Endothelial cell of hepatic sinusoid (primary cell): Measurements from ENCODE around the gene SLC26A2.

Experiments
- in situ Hi-C: cut with HindIII; loops from 2 replicates; pipeline ENCODE4 v1.10.0; 2017; ENCODE audit warnings: low sequenced_read_pairs

The SLC26A2 gene

DNA sequence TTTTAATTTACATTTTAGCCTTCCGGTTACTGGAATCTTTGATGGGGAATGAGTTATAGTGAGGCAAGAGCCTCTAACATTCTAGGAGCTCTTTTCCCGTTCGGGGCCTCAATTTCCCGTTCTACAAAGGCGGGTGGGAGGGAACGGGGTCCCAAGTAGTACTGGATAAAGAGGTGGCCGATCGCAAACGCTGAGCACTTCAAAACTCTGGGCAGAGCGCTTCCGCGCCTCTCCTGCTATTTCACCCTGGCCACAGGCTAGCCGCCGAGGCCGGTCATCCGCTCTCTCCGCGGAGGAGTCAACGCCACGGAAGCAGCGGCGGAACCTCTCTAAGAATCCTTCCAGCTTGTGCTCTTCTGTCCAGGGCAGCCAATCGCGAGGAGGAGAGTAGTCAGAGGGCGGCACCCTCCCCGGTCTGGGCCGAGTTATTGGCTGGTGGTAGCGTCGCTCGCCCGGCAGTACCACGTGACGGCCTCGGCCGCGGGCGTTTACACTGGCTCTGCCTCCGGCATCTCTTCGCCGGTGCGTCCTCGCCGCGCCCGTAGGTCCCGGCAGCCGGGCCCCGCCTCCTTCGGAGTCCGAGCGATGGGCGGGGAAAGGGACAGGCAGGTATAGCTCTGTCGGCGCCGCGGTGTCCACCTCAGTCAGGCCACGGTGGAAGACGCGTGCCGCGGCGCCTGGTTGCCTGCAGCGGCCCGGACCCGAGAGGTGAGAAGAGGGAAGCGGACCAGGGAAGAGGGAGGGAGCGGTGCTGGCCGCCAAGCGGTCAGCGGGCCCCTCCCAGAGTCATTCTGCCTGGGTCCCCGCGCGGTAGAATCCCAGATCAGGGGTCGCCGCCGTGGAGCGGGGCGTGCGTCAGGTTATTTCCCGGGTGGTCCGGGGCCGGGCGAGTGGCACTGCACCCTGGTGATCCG lies at the start of gene SLC26A2:
SLC26A2 (plus strand) TSS at position 487 of the 914 bp plus-strand sequence. CDS start 16,895 bp downstream, outside the sequence.
- in situ Hi-C loops: loop anchor here (5.0 kb wide), 1 partner anchor 68 kb away; no protein-coding TSS in a partner anchor

- in situ Hi-C loops: no loop called here
Measured at GRCh38 chr5:149911031-149911430, 49.5 kb upstream of the SLC26A2 start.

DNA sequence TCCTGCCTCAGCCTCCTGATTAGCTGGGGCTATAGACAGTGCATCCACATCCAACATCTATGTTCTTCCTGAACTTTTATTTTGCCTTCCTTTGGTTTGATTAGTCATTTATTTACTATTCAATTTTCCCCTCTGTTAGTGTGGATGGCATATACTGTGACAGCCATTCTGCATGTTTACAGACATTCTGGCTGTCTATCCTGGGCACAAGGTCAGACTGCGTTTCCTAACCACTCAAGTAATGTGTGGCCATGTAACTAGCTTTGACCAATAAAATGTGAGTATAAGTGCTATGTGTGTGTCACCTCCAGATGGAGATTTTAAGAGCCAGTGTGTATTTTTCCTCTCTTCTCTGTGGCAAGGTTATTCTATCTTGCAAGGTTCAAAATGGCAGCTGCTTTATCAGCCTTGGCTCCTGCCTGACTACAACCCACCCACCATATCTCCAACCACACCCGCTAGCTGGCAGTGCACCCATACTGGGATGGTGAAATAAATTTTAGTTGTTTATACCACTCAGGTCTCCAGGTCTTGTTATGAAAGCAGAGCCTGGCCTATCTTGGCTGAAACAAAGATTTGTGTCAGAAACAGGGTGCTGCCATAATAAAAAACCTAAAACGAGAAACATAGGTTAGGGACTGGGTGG lies 48.2 kb upstream of the SLC26A2 start:
- in situ Hi-C loops: no loop called here

DNA sequence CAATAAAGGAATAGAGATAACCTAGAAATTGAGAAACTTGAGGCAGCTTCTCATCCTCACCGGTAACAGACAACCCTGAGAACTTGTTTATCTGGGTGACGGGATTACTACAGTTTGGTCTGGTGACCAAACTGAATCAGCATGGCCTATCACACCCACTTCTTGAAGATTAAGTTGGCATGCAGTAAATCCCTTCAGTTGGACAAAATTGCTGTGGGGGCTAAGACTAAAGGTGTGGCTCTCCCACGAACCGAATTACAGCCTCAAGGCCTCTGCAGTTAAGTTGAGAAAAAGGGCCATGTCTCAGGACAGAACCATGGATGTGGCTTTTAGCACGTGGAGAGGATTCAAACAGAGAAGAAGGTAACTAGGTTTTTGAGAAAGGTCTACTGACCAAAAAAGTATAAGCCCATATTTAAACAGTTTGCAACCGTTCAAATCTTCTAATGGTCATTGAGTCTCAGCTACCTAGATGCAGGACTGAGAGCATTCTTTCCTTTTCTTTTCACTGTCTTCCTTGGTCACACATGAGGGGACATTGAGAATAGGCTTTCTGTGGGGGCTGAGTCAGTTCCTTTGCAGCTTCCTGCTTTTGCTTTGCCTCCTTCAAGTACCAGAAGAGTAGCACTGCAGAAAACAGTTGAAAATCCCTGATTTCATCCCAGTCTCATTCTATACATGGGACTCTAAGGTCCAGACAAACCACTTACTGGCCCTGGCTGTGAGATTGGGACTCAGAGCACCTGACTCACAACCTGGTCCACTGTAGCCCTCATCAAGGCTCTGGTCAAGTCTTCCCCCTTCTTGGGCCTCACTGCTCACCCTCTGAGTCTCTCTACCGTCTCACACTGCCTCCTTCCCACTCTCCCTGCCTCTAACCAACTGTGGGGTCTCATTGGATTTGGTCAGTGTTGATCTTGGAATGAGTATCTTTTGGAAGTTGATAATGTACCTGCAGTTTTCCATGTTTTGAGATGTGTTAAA lies 46.8 kb upstream of the SLC26A2 start:
- in situ Hi-C loops: no loop called here

DNA sequence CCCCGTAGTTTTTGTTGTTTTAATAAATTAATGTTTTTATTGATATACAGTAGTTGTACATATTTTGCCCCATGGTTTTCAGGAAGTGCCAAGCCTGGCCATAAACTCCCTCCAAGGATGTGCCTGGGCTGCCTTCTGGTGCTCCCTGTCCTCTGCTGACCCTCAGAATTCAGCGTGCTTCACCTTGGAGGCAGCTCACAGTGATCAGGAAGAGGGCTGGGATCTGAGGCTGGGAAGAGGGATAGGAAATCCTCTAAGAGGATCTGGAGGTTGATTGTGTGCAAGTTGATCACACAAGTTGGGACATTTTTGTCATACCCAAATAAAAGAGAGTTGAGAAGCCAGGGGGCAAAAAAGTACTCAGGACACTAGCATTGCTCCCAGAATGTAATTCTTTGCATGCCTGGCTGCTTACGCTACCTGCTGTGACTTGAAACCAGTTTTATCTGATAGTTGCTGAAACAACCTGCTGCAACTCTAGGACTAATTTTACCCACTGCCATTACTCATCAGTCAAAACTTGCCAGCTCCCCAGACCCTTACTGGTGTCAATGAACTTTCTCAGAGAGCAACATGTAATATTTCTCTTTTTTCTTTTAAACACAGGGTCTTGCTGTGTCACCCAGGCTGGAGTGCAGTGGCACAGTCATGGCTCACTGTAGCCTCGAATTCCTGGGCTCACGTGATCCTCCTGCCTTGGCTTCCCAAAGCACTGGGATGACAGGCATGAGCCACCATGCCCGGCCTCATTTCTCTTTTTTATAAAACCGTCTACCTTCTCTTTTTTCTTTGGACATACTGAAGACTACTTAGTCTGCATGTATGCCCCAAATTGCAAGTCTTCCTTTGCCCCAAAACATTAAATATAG lies 44.9 kb upstream of the SLC26A2 start:
- in situ Hi-C loops: no loop called here

DNA sequence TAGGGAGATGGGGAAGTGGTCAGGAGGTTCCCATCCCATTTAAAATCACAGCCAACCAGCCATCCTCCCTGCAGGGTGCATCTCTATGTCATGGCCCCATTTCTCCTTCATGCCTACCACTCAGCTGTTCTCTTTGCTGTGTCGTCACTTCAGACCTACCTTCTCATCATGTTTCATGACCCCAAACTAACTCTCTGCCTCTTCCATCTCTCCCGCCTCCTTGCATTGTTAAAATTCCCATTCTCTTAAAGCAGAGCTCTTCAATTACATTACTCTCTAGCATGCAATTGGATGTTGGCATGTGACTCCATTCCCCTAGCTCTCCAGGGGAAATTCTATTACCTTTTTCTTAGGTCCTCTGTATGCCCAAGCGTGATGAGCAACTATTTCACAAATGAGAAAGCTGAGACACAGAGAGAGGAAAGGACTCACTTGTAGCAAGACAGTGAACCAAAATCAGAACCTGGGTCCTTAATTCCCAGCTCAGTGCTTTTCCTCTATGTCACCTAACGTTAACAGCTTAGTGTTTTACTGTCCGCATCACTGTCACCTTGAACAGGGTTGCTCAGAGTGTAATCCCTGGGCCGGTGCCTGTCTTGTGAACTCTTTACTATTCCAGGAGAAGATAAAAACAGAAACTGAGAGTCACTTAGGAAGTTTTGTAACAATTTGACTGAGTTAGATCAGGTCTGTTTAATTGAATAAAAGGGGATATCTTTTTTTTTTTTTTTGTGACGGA lies 44.1 kb upstream of the SLC26A2 start:
- in situ Hi-C loops: no loop called here

DNA sequence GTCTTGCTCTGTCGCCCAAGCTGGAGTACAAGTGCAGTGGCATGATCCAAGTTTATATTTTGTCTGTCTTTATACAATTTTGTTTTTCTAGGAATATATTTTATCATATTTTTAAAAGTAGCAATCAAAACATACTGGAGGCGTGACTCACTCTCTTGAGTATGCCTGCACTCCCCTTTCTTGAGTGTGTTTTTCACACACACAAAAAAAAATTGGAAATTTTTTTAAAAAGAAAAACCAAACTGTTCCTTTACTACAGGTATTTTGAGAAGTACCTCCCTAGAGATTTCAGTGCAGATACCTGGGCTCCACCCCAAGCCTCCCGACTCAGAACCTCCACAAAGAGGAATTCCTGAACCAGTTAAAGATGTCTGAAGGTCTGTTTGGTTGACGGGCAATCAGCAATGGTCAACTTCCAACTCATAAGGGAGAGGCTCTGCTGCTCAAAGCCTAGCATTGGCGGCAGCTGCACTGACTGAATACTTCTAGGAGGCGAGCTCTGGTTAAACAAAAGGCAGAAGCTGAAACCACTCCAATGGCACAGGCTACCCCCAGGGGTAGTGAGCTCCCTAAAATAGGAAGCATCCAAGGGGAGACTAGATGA lies 43.4 kb upstream of the SLC26A2 start:
- in situ Hi-C loops: no loop called here

DNA sequence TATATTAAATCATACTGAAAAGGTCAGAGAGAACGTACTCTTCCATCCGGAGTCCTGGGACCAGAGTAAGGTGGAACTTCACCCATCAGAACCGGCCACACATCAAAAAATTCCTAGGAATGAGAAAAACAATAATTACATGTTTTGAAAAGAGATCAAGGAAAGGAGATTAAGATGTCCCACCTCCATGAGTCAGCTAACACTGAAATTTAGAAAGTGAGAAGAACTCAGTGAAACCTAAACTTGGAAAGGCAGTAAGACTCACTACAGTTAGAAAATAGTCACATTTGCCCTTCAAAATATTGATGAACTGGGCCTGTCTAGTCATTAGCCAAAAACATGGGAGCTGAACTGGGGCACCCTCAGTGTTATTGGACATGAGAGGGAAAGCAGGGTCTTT lies 39.0 kb upstream of the SLC26A2 start:
- in situ Hi-C loops: no loop called here

DNA sequence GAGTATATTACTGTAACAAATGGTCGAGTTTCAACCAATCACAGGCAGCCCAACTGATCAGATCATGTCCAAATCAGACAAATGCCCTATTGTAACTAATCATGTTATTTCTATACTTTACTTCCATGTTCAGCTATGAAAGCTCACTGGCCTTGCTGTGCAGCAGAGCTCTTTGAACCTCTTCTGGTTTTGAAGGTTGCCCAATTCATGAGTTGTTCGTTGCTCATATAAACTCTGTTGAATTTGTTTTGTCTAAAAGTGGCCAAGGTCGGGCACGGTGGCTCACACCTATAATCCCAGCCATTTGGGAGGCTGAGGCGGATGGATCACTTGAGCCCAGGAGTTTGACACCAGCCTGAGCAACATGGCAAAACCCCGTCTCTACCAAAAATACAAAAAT lies 37.6 kb upstream of the SLC26A2 start:
- in situ Hi-C loops: no loop called here

DNA sequence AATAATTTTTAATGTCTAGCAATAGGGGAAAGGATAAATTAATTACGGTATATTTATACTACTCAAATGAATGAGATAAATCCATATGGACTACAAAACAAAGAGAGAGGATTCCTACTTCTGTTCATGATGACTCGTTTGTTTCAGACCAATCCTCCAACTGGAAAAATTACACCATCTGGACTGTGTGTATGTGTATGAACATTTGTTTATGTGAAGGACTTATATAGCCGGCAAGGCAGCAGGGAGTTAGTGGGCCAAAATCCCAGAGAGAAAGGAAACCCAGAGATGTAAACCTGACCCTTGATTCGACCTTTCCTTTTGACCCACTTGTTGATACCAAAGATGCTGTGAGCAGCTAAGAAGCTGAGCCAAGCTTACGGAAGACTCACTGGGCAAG lies 36.1 kb upstream of the SLC26A2 start:
- in situ Hi-C loops: no loop called here

DNA sequence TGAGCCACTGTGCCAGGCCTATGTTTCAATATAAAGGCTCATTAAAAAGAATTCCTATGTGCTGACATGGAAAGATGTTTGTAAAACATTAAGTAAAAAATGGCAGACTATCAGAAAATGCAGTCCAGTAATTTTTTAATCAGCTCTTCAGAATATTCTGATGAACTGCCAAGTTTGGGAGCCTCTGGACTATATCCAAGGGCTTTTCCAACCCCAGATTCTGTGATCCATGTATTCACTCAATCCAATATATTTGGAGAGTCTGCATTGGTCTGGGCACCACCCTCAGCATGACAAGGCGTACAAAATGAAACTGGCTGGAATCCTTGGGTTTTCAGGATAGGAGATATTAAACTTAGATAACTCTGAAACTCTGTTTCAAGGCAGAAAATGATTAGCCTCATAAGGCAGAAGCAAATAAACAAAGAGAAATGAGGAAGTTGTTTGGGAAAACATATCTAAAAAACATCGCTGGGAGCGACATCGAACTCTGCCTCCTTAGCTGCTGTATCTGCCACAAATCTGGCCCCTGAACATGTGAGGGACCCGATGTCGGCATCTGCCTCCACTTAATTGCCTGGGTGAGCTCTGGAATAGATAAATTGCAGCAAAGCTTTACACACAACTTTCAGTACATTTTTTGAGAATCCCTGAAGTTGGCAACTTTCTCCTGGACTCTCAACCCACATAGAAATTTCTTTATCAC lies 30.4 kb upstream of the SLC26A2 start:
- in situ Hi-C loops: no loop called here

DNA sequence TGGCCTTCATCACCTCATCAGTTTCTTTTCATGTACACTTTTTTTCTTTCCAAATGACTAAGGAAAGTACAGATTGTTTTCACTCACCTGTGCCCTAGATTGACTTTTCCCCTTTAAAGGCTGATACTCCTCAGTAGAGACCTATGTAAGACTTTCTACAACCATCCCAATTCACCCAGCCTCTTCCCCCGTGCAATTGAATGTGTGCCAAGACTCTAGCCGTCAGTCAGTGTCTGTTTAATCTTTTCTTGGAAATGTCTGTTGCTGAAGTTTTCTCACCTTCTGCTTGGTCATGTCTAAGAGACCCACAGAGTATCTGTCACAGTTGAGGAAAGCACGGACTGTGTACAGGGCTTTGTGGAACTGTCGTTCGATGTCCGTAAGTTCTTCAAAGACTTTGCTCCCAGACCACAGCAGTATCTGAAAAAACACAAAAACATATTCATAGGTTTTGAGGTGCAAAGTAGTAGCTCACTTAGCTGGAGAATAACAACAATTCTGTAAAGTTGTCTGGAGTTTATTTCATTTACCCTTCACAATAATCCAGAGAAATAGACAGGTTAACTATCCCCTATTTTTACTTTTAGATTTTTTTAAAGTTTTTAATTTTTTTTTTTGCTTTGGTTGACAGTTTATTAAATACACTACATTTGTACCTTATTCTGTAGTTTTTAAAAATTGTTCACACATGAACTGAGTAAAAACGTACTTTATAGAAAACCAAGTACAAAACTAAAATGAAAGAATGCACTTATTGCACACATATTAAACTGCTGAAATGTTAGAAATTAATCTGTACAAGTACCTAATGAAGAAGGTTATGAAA lies 29.6 kb upstream of the SLC26A2 start:
- in situ Hi-C loops: no loop called here

- in situ Hi-C loops: no loop called here
Measured at GRCh38 chr5:149931992-149932436, 28.5 kb upstream of the SLC26A2 start.

DNA sequence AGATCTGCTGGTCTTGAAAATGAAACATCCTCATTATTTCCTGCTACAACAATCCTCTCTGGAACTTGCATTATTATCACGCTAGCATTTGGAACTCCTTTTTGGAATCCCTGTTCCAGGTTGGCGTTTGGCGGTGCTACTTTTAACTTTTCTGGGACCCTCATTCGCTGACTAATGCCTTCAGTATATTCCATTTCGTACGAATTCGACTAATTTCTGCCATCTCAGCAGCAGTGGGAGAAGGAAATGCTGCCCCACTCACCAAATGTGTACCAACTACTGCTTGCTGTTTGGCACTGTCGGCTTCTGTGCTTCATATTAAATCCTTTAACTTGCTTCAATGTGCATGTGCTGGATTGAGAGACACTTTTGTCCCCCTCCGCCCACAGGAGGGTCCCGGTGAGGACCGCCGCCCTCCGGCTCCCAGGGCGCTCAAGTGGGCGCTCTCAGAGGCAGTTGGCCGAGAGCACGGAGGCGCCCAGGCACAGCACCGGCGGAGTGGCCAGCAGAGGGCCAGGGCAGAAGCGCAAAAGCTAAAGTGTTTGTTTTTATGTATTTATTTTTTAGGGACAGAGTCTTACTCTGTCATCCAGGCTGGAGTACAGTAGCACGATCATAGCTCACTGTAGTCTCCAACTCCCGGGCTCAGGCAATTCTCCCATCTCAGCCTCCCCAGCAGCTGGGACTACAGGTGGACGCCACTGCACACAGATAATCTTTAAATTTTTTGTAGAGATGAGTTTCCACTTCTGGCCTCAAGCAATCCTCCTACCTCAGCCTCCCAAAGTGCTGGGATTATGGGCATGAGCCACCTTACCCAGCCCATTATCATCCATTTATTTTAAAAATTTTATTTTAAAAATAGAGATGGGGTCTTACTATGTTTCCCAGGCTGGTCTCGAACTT lies 27.9 kb upstream of the SLC26A2 start:
- in situ Hi-C loops: no loop called here

DNA sequence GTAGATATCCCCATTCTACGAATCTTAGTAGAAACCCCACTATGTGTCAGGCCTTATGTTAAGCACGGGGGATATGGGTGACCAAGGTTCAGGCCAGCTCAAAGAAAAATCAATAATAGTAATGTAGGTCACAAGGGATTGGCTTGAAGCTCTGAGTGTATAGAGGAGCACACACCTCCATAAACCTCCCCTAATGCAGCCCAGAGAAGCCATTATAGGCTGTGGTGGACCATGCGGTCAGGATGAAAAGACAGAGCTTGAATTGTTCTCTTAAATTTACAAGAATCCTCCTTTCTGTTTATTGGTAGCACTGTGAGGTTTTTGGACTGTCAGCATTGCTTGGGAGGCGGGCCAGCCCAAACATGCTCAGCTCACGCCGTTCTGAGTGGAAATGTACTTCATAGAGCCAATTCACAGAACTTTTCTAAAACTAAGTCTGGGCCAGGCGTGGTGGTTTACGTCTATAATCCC lies 25.1 kb upstream of the SLC26A2 start:
- in situ Hi-C loops: no loop called here

- in situ Hi-C loops: no loop called here
Measured at GRCh38 chr5:149936044-149936699, 24.4 kb upstream of the SLC26A2 start.
